ENCODE data around the gene ROR1.

Gene ROR1

GRCh38 chr1:64006276-64007051 is 232.6 kb downstream of the ROR1 start:
- DNase-seq (ENCODE audit: extremely low read depth, low read depth) = peak; percentile 49
- no peak overlapping the region for H3K4me3 ChIP-seq (replicated peaks; ENCODE audit: low read depth, low read length)
- TF ChIP-seq CTCF (IDR thresholded peaks at IDR 0.05; ENCODE audit: low read depth, low read length, missing control alignments) = no peak

- no peak for TF ChIP-seq CTCF (IDR thresholded peaks at IDR 0.05; ENCODE audit: low read depth, low read length, missing control alignments)
- no peak overlapping the region for H3K4me3 ChIP-seq (replicated peaks; ENCODE audit: low read depth, low read length)
Measured at GRCh38 chr1:64010316-64010715, 236.5 kb downstream of the ROR1 start.

GRCh38 chr1:64013395-64013794 is 239.6 kb downstream of the ROR1 start:
- no peak overlapping the region for H3K4me3 ChIP-seq (replicated peaks; ENCODE audit: low read depth, low read length)
- TF ChIP-seq CTCF (IDR thresholded peaks at IDR 0.05; ENCODE audit: low read depth, low read length, missing control alignments) = no peak
- no peak for DNase-seq (ENCODE audit: extremely low read depth, low read depth)

More at GRCh38 chr1:64010316-64010715, 236.5 kb downstream of the ROR1 start:
- no peak for DNase-seq (ENCODE audit: extremely low read depth, low read depth)

- no peak for DNase-seq (ENCODE audit: extremely low read depth, low read depth)
- no peak overlapping the region for H3K4me3 ChIP-seq (replicated peaks; ENCODE audit: low read depth, low read length)
- TF ChIP-seq CTCF (IDR thresholded peaks at IDR 0.05; ENCODE audit: low read depth, low read length, missing control alignments) = no peak
Measured at GRCh38 chr1:64019818-64020217, 246.0 kb downstream of the ROR1 start.

GRCh38 chr1:64021066-64021465 is 247.2 kb downstream of the ROR1 start:
- TF ChIP-seq CTCF (IDR thresholded peaks at IDR 0.05; ENCODE audit: low read depth, low read length, missing control alignments) = no peak
- DNase-seq (ENCODE audit: extremely low read depth, low read depth) = no peak
- no peak overlapping the region for H3K4me3 ChIP-seq (replicated peaks; ENCODE audit: low read depth, low read length)

- no peak for DNase-seq (ENCODE audit: extremely low read depth, low read depth)
- no peak overlapping the region for H3K4me3 ChIP-seq (replicated peaks; ENCODE audit: low read depth, low read length)
- no peak for TF ChIP-seq CTCF (IDR thresholded peaks at IDR 0.05; ENCODE audit: low read depth, low read length, missing control alignments)
Measured at GRCh38 chr1:64025051-64025450, 251.2 kb downstream of the ROR1 start.

- no peak overlapping the region for H3K4me3 ChIP-seq (replicated peaks; ENCODE audit: low read depth, low read length)
- DNase-seq (ENCODE audit: extremely low read depth, low read depth) = no peak
- TF ChIP-seq CTCF (IDR thresholded peaks at IDR 0.05; ENCODE audit: low read depth, low read length, missing control alignments) = no peak
Measured at GRCh38 chr1:64029037-64029436, 255.2 kb downstream of the ROR1 start.
